Skeletal muscle satellite cell (primary cell): ENCODE data around the gene COL21A1.

Experiments
- H3K27me3 ChIP-seq: 2 replicates; pipeline ENCODE4 v1.7.0; 2013; ENCODE audit warnings: low read length; ENCODE audit not compliant: control insufficient read depth, insufficient read depth
- H3K36me3 ChIP-seq: 2 replicates; pipeline ENCODE4 v1.7.0; 2013; ENCODE audit warnings: mild to moderate bottlenecking, control low read depth, low read length; ENCODE audit not compliant: insufficient read depth
- H3K4me1 ChIP-seq: 2 replicates; pipeline ENCODE4 v1.7.0; 2013; ENCODE audit warnings: low read length; ENCODE audit not compliant: control insufficient read depth, insufficient read depth
- H3K4me2 ChIP-seq: 2 replicates; pipeline ENCODE4 v1.7.0; 2013; ENCODE audit warnings: mild to moderate bottlenecking, low read length
- H3K4me3 ChIP-seq: 2 replicates; pipeline ENCODE4 v1.7.0; 2013; ENCODE audit warnings: low read length
- H3K9ac ChIP-seq: 2 replicates; pipeline ENCODE4 v1.7.0; 2013; ENCODE audit warnings: mild to moderate bottlenecking, low read depth, low read length, moderate library complexity
- H3K9me3 ChIP-seq: replicated peaks from 2 replicates; pipeline ENCODE4 v1.7.0; 2013; ENCODE audit warnings: mild to moderate bottlenecking, control low read depth, low read length

The COL21A1 gene

GRCh38 chr6:56147766-56148165, 99.6 kb downstream of the COL21A1 start:
- H3K4me2 ChIP-seq: no peak overlapping the region
- H3K9me3 ChIP-seq: no peaks in the 10 kb centered on the region
- H3K27me3 ChIP-seq: no peaks in the 10 kb centered on the region
- no peak overlapping the region for H3K4me3 ChIP-seq
- H3K36me3 ChIP-seq: no peaks in the 10 kb centered on the region
- no peak overlapping the region for H3K9ac ChIP-seq
- peaks cover 33% of the 10 kb centered on the region for H3K4me1 ChIP-seq

DNA sequence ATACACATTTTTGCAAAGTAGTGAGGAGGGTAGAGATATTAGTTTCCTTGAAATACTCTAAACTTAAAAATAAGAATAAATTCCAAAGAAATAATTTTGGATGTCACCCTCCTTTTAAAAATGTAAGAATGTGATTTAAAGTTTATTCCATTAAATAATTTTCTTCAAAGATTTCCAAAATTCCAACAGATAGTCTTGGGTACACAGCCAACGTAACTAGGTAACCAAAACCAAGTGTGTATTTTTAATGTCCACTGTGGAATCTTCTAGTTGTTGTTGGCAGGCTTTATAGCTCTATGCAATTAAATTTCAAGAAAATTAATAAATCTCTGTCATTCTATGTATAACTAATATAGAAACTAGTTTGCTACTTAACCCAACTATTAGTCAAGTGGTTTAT, 101.3 kb downstream of the COL21A1 start:
- Histone ChIP-seq H3K4me2 (peak overlapping the region; percentile 56), H3K9ac (no peak overlapping the region), H3K36me3 (no peaks in the 10 kb centered on the region), H3K4me3 (no peak overlapping the region), H3K9me3 (no peaks in the 10 kb centered on the region), H3K4me1 (peaks cover 33% of the 10 kb centered on the region), H3K27me3 (no peaks in the 10 kb centered on the region)

- Histone ChIP-seq H3K4me1 (peaks cover 33% of the 10 kb centered on the region), H3K27me3 (no peaks in the 10 kb centered on the region), H3K9ac (no peak overlapping the region), H3K9me3 (no peaks in the 10 kb centered on the region), H3K36me3 (no peaks in the 10 kb centered on the region), H3K4me2 (peak overlapping the region; percentile 56), H3K4me3 (no peak overlapping the region)
These were observed 101.8 kb downstream of the COL21A1 start for GRCh38 chr6:56145616-56146015.

GRCh38 chr6:56144538-56145324, 102.6 kb downstream of the COL21A1 start:
- Histone ChIP-seq H3K9ac (no peak overlapping the region), H3K4me1 (peaks cover 33% of the 10 kb centered on the region), H3K27me3 (no peaks in the 10 kb centered on the region), H3K9me3 (no peaks in the 10 kb centered on the region), H3K4me3 (peak overlapping the region; percentile 12), H3K36me3 (no peaks in the 10 kb centered on the region), H3K4me2 (peak overlapping the region; percentile 56)

DNA sequence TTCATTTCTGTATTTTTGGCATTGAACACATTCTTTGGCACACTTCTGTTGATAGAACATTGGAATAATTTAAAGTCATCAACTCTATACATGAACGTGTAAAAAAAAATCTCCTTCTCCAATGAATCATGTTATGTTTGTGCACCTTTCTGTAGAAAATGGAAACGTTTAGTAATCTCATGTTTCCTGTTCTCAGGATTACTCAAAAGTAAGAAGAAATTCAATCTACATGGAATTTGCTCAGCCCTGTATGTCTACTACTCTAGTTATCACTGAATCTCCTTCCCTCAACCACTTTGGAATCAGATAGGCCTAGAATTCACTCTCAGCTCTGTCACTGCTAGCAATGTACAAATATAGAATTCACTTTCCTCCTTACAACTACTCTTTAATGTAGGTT, 103.6 kb downstream of the COL21A1 start:
- H3K9me3 ChIP-seq: no peaks in the 10 kb centered on the region
- H3K36me3 ChIP-seq: no peaks in the 10 kb centered on the region
- H3K9ac ChIP-seq: no peak overlapping the region
- no peaks in the 10 kb centered on the region for H3K27me3 ChIP-seq
- no peak overlapping the region for H3K4me2 ChIP-seq
- H3K4me1 ChIP-seq: peaks cover 33% of the 10 kb centered on the region
- H3K4me3 ChIP-seq: no peak overlapping the region

GRCh38 chr6:56140090-56140489, 107.3 kb downstream of the COL21A1 start:
- H3K4me1 ChIP-seq: peaks cover 16% of the 10 kb centered on the region
- H3K9ac ChIP-seq: no peak overlapping the region
- H3K4me2 ChIP-seq: no peak overlapping the region
- no peaks in the 10 kb centered on the region for H3K27me3 ChIP-seq
- no peak overlapping the region for H3K4me3 ChIP-seq
- H3K9me3 ChIP-seq: no peaks in the 10 kb centered on the region
- H3K36me3 ChIP-seq: no peaks in the 10 kb centered on the region

GRCh38 chr6:56115715-56116114, 131.7 kb downstream of the COL21A1 start:
- no peak overlapping the region for H3K4me2 ChIP-seq
- no peaks in the 10 kb centered on the region for H3K36me3 ChIP-seq
- no peaks in the 10 kb centered on the region for H3K27me3 ChIP-seq
- no peak overlapping the region for H3K4me3 ChIP-seq
- no peaks in the 10 kb centered on the region for H3K9me3 ChIP-seq
- H3K9ac ChIP-seq: no peak overlapping the region
- no peaks in the 10 kb centered on the region for H3K4me1 ChIP-seq

DNA sequence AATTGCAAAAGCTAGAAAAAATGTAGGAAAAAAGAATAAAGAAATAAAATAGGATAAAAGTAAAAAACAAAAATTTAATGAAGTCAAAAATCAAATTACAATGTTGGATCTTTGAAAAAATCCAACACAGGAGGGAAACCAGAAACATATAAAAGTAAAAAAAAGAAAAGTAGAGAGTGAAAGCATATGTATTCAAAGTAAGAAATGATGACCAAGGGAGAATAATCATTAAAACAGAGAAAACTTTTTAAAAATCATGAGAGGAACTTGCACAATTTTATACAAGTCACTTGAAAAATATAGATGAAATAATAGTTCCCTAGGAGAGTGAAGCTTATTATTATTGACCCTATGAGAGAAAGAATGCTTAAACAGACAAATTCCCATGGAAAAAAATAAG, 138.2 kb downstream of the COL21A1 start:
- H3K4me2 ChIP-seq: no peak overlapping the region
- H3K9ac ChIP-seq: no peak overlapping the region
- H3K4me3 ChIP-seq: no peak overlapping the region
- H3K4me1 ChIP-seq: no peaks in the 10 kb centered on the region
- H3K9me3 ChIP-seq: no peaks in the 10 kb centered on the region
- no peaks in the 10 kb centered on the region for H3K27me3 ChIP-seq
- H3K36me3 ChIP-seq: no peaks in the 10 kb centered on the region

DNA sequence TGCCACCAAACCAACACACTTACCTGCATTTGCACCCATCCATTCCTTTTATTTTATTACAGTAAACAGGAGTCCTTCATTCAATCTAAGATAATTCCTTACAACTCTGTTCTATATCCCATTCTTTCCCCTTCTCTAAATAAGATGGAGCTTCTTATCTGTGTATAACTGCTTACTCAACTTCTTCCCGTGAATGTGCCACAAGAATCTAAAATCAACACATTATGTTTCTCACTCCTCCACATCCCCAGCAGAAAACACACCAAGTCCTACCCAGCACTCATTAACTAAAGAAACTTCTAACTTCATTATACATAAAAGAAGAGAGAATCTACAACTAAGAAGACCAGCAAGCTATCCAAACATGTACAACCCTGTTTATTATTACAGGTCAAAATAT, 141.1 kb downstream of the COL21A1 start:
- Histone ChIP-seq H3K4me2 (no peak overlapping the region), H3K4me1 (peaks cover 15% of the 10 kb centered on the region), H3K9me3 (no peaks in the 10 kb centered on the region), H3K27me3 (no peaks in the 10 kb centered on the region), H3K36me3 (no peaks in the 10 kb centered on the region), H3K4me3 (no peak overlapping the region), H3K9ac (no peak overlapping the region)

GRCh38 chr6:56104591-56104990, 142.8 kb downstream of the COL21A1 start:
- no peak overlapping the region for H3K9ac ChIP-seq
- no peak overlapping the region for H3K4me3 ChIP-seq
- no peak overlapping the region for H3K4me2 ChIP-seq
- H3K27me3 ChIP-seq: no peaks in the 10 kb centered on the region
- peaks cover 25% of the 10 kb centered on the region for H3K4me1 ChIP-seq
- no peaks in the 10 kb centered on the region for H3K9me3 ChIP-seq
- no peaks in the 10 kb centered on the region for H3K36me3 ChIP-seq

DNA sequence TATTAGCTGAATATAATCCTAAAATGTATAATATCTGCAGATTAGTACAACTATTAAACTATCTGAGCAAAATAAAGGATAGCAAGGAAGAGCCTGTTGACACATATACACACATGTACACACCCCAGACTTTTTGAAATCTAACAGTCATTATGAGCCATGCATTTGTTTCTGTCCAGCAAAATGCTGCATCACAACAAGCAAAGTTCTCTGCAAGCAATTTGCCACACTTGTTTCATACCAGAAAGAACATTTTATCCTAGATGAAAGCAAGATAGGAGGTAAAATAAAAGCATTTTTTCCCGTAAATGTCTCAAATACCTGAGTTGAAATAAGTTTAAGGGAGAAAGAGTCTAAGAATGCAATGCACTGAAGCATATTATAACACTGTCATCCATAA, 145.2 kb downstream of the COL21A1 start:
- Histone ChIP-seq H3K27me3 (no peaks in the 10 kb centered on the region), H3K36me3 (no peaks in the 10 kb centered on the region), H3K9ac (no peak overlapping the region), H3K9me3 (no peaks in the 10 kb centered on the region), H3K4me3 (no peak overlapping the region), H3K4me1 (peaks cover 25% of the 10 kb centered on the region), H3K4me2 (no peak overlapping the region)

- no peaks in the 10 kb centered on the region for H3K9me3 ChIP-seq
- peak overlapping the region; percentile 46 for H3K4me2 ChIP-seq
- H3K36me3 ChIP-seq: no peaks in the 10 kb centered on the region
- H3K9ac ChIP-seq: peak overlapping the region; percentile 32
- no peak overlapping the region for H3K4me3 ChIP-seq
- H3K27me3 ChIP-seq: no peaks in the 10 kb centered on the region
- H3K4me1 ChIP-seq: peaks cover 25% of the 10 kb centered on the region
These were observed 146.2 kb downstream of the COL21A1 start for GRCh38 chr6:56101141-56101553.
